OCI-LY3 (cell line): ENCODE measurements around the gene AEN.

Experiments used
- EZH2phosphoT487 ChIP-seq: fragments of 200-600 bp; shearing (Covaris generic); IDR thresholded peaks from 2 replicates; pipeline ENCODE4 v1.6.1; 2018; ENCODE audit warnings: antibody characterized with exemption, mixed run types, low read depth
- TF ChIP-seq, protein P1 (sequence below): fragments of 200-600, 300-600 bp; sonication (generic); IDR thresholded peaks from 2 replicates; pipeline ENCODE4 v1.5.1; 2014; ENCODE audit warnings: antibody characterized with exemption, low read length, low read depth

DNA sequence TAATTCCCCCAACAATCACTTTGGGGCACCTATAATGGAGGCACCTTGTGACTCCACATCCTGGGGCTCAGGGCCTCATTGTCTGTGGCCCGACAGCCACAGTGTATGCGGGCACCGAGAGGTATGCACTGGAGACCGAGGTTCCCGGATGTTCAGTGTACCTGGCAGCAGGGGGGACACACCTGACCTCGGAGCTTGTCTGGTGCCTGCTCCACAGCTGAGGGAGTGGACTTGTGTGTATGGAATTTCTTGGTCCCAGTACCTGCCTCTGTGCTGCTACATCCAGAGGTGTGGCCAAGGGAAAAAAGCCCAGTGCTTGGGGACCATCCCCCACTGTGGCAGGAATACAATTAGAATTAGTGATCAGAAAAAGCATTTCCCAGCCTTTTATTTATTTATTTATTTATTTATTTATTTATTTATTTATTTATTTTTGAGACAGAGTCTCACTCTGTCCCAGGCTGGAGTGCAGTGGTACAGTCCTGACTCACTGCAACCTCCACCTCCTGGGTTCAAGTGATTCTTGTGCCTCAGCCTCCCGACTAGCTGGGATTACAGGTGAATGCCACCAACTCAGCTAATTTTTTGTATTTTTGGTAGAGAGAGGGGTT lies 8.8 kb upstream of the AEN start:
- TF ChIP-seq, protein P1, sequence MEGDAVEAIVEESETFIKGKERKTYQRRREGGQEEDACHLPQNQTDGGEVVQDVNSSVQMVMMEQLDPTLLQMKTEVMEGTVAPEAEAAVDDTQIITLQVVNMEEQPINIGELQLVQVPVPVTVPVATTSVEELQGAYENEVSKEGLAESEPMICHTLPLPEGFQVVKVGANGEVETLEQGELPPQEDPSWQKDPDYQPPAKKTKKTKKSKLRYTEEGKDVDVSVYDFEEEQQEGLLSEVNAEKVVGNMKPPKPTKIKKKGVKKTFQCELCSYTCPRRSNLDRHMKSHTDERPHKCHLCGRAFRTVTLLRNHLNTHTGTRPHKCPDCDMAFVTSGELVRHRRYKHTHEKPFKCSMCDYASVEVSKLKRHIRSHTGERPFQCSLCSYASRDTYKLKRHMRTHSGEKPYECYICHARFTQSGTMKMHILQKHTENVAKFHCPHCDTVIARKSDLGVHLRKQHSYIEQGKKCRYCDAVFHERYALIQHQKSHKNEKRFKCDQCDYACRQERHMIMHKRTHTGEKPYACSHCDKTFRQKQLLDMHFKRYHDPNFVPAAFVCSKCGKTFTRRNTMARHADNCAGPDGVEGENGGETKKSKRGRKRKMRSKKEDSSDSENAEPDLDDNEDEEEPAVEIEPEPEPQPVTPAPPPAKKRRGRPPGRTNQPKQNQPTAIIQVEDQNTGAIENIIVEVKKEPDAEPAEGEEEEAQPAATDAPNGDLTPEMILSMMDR: no peak
- no peak for TF ChIP-seq EZH2phosphoT487
